A673 (cell line): ENCODE data around the gene TMEM255A. TPM values are rescaled to one million over a fixed set of nuclear protein-coding genes. Genes with fewer than 3 reads are reported as not detected.

ENCODE experiments used
- BruUV-seq: library from RNA; stranded (reverse); fragments of 400-500 nt; replicated peaks from 2 replicates; lab custom pipeline; 2021; lab: Mats Ljungman, UMichigan
- CTCF ChIA-PET: fragments of 300-600 bp; sonication (Branson Sonifier 250); formaldehyde crosslinking; loops from one replicate; lab custom pipeline; 2022; ENCODE audit warnings: antibody characterized with exemption; lab: Charles Lee
- POLR2A ChIA-PET: fragments of 300-600 bp; sonication (Branson Sonifier 250); formaldehyde crosslinking; loops from one replicate; lab custom pipeline; 2022; ENCODE audit warnings: antibody characterized with exemption; ENCODE audit not compliant: low non-redundant PET; lab: Charles Lee
- DNase-seq: peaks from one replicate; pipeline ENCODE4 v3.0.0-alpha.2; 2015; ENCODE audit warnings: low spot score
- H3K27ac ChIP-seq: fragments of 200-600 bp; sonication (generic); 2 replicates; pipeline ENCODE4 v1.5.1; 2016; ENCODE audit warnings: mixed run types, low read depth, mild to moderate bottlenecking, mixed read lengths, antibody characterized with exemption, low read length; ENCODE audit not compliant: poor library complexity, severe bottlenecking
- H3K27me3 ChIP-seq: fragments of 200-600 bp; sonication (generic); replicated peaks from 2 replicates; pipeline ENCODE4 v1.6.1; 2017; ENCODE audit warnings: mixed run types, low read depth, mild to moderate bottlenecking, mixed read lengths, antibody characterized with exemption, low read length; ENCODE audit not compliant: insufficient read depth, poor library complexity
- H3K36me3 ChIP-seq: fragments of 200-600 bp; sonication (generic); 2 replicates; pipeline ENCODE4 v1.6.1; 2016; ENCODE audit warnings: mixed run types, mild to moderate bottlenecking, mixed read lengths, antibody characterized with exemption, low read length; ENCODE audit not compliant: insufficient read depth, poor library complexity, severe bottlenecking
- H3K4me1 ChIP-seq: fragments of 200-600 bp; sonication (generic); 2 replicates; pipeline ENCODE4 v1.6.1; 2017; ENCODE audit warnings: mixed run types, mild to moderate bottlenecking, mixed read lengths, antibody characterized with exemption, low read length; ENCODE audit not compliant: insufficient read depth, poor library complexity, severe bottlenecking
- H3K4me3 ChIP-seq: fragments of 200-600 bp; sonication (generic); 2 replicates; pipeline ENCODE4 v1.5.1; 2016; ENCODE audit warnings: low read depth, mixed run types, mild to moderate bottlenecking, mixed read lengths, low read length; ENCODE audit not compliant: poor library complexity, severe bottlenecking
- H3K9me3 ChIP-seq: fragments of 200-600 bp; sonication (generic); 2 replicates; pipeline ENCODE4 v1.6.1; 2016; ENCODE audit warnings: mixed run types, low read depth, mild to moderate bottlenecking, mixed read lengths, antibody characterized with exemption, low read length; ENCODE audit not compliant: poor library complexity, severe bottlenecking
- EZH2 ChIP-seq: fragments of 200-600 bp; sonication (generic); IDR thresholded peaks from 2 replicates; pipeline ENCODE4 v1.6.1; 2017; ENCODE audit warnings: borderline replicate concordance, low read depth, mild to moderate bottlenecking, mixed read lengths, antibody characterized with exemption, low read length; ENCODE audit not compliant: poor library complexity, severe bottlenecking
- intact Hi-C: fragments of 100-400 bp; cut with micrococcal nuclease; formaldehyde crosslinking; loops from one replicate; pipeline ENCODE4 v1.10.0; 2022; ENCODE audit not compliant: unreplicated experiment
- total RNA-seq: library from RNA; stranded (reverse); gene quantifications from 2 replicates; pipeline ENCODE4 v1.2.3, GENCODE V29; 2021
- TF ChIP-seq, protein P1 (sequence below): fragments of 300-800, 200-600 bp; sonication (generic); conservative IDR thresholded peaks from 2 replicates; pipeline ENCODE4 v1.5.1; 2017; ENCODE audit warnings: low read depth, mild to moderate bottlenecking, antibody characterized with exemption, low read length, moderate library complexity, mixed read lengths

Gene TMEM255A
- total RNA-seq, 1 experiment from 2014 or later, result 0.56 TPM

GRCh38 chrX:120293015-120293414, 18.2 kb downstream of the TMEM255A start:
- intact Hi-C loops, result no loop called here
- TF ChIP-seq, protein P1, sequence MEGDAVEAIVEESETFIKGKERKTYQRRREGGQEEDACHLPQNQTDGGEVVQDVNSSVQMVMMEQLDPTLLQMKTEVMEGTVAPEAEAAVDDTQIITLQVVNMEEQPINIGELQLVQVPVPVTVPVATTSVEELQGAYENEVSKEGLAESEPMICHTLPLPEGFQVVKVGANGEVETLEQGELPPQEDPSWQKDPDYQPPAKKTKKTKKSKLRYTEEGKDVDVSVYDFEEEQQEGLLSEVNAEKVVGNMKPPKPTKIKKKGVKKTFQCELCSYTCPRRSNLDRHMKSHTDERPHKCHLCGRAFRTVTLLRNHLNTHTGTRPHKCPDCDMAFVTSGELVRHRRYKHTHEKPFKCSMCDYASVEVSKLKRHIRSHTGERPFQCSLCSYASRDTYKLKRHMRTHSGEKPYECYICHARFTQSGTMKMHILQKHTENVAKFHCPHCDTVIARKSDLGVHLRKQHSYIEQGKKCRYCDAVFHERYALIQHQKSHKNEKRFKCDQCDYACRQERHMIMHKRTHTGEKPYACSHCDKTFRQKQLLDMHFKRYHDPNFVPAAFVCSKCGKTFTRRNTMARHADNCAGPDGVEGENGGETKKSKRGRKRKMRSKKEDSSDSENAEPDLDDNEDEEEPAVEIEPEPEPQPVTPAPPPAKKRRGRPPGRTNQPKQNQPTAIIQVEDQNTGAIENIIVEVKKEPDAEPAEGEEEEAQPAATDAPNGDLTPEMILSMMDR, result no peak
- no peak for TF ChIP-seq EZH2
- Histone ChIP-seq H3K4me3 (no peak overlapping the region), H3K36me3 (no peaks in the 10 kb centered on the region), H3K9me3 (no peaks in the 10 kb centered on the region), H3K27ac (no peak overlapping the region), H3K27me3 (no peaks in the 10 kb centered on the region), H3K4me1 (no peaks in the 10 kb centered on the region)
- no peak for DNase-seq
- ChIA-PET CTCF (no interaction called here), POLR2A (no interaction called here)
- BruUV-seq, result no TSS peak

GRCh38 chrX:120291211-120291610, 20.1 kb downstream of the TMEM255A start:
- Histone ChIP-seq H3K9me3 (no peaks in the 10 kb centered on the region), H3K36me3 (no peaks in the 10 kb centered on the region), H3K4me3 (no peak overlapping the region), H3K4me1 (no peaks in the 10 kb centered on the region), H3K27ac (no peak overlapping the region), H3K27me3 (no peaks in the 10 kb centered on the region)
- DNase-seq, result no peak
- BruUV-seq, result no TSS peak
- ChIA-PET CTCF (no interaction called here), POLR2A (no interaction called here)
- intact Hi-C loops, result no loop called here
- TF ChIP-seq, protein P1, result no peak

DNA sequence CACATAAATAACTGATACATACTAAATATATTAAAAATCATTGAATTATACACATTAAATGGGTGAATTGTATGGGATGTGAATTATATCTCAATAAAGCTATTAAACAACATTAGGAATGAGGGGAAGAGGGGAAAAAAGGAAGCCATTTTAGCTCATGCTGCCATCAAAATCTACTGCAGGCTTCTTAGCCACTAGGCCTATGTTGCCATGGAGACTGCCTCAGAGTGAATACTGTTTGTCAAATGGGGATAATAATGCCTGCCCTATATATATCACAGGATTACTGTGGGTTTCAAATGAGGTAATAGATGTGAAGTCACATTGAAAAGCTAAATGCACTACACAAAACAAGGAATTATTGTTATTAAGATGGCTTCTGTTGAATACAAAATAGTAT, 21.2 kb downstream of the TMEM255A start:
- DNase-seq, result no peak
- TF ChIP-seq, protein P1, result no peak
- CTCF ChIA-PET, result no interaction called here
- H3K36me3 ChIP-seq, result no peaks in the 10 kb centered on the region
- H3K4me1 ChIP-seq, result no peaks in the 10 kb centered on the region
- no peak overlapping the region for H3K27ac ChIP-seq
- POLR2A ChIA-PET, result no interaction called here
- H3K27me3 ChIP-seq, result no peaks in the 10 kb centered on the region
- H3K4me3 ChIP-seq, result no peak overlapping the region
- no peaks in the 10 kb centered on the region for H3K9me3 ChIP-seq
- intact Hi-C loops, result no loop called here
- BruUV-seq, result no TSS peak
